HL-60 (cell line): ENCODE measurements around the gene BRPF3.

Source experiments
- GABPA ChIP-seq: IDR thresholded peaks from 2 replicates; pipeline ENCODE4 v1.6.1; 2012; ENCODE audit warnings: low read depth
- POLR2AphosphoS5 ChIP-seq: IDR thresholded peaks from 2 replicates; pipeline ENCODE4 v1.6.1; 2012; ENCODE audit warnings: low read depth
- SPI1 ChIP-seq: IDR thresholded peaks from 2 replicates; pipeline ENCODE4 v1.6.1; 2012; ENCODE audit warnings: low read depth, mild to moderate bottlenecking, borderline replicate concordance
- TF ChIP-seq, protein P1 (sequence below): IDR thresholded peaks from one replicate; pipeline ENCODE4 v1.5.1; 2011; ENCODE audit warnings: low read length, control low read depth, inconsistent platforms; ENCODE audit not compliant: insufficient read depth
- TF ChIP-seq, protein P2 (sequence below): IDR thresholded peaks from 2 replicates; pipeline ENCODE4 v1.6.1; 2012; ENCODE audit warnings: low read depth; ENCODE audit not compliant: insufficient replicate concordance

DNA sequence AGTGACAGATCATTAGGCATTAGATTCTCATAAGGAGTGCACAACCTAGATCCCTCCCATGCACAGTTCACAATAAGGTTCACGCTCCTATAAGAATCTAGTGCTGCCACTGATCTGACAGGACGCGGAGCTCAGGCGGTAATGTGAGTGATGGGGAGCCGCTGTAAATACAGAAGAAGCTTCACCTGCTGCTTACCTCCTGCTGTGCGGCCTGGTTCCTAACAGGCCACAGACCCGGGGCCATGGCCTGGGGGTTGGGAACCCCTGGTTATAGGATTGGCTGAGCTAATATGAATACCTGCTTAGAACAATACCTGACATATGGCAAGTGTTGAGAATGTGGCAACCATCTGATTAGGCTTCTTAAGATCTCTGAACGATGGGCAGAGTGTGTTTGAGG is 75.7 kb downstream of the BRPF3 start:
- TF ChIP-seq, protein P1, sequence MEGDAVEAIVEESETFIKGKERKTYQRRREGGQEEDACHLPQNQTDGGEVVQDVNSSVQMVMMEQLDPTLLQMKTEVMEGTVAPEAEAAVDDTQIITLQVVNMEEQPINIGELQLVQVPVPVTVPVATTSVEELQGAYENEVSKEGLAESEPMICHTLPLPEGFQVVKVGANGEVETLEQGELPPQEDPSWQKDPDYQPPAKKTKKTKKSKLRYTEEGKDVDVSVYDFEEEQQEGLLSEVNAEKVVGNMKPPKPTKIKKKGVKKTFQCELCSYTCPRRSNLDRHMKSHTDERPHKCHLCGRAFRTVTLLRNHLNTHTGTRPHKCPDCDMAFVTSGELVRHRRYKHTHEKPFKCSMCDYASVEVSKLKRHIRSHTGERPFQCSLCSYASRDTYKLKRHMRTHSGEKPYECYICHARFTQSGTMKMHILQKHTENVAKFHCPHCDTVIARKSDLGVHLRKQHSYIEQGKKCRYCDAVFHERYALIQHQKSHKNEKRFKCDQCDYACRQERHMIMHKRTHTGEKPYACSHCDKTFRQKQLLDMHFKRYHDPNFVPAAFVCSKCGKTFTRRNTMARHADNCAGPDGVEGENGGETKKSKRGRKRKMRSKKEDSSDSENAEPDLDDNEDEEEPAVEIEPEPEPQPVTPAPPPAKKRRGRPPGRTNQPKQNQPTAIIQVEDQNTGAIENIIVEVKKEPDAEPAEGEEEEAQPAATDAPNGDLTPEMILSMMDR, result no peak
- TF ChIP-seq POLR2AphosphoS5 (no peak), GABPA (no peak), SPI1 (no peak)
- TF ChIP-seq, protein P2, sequence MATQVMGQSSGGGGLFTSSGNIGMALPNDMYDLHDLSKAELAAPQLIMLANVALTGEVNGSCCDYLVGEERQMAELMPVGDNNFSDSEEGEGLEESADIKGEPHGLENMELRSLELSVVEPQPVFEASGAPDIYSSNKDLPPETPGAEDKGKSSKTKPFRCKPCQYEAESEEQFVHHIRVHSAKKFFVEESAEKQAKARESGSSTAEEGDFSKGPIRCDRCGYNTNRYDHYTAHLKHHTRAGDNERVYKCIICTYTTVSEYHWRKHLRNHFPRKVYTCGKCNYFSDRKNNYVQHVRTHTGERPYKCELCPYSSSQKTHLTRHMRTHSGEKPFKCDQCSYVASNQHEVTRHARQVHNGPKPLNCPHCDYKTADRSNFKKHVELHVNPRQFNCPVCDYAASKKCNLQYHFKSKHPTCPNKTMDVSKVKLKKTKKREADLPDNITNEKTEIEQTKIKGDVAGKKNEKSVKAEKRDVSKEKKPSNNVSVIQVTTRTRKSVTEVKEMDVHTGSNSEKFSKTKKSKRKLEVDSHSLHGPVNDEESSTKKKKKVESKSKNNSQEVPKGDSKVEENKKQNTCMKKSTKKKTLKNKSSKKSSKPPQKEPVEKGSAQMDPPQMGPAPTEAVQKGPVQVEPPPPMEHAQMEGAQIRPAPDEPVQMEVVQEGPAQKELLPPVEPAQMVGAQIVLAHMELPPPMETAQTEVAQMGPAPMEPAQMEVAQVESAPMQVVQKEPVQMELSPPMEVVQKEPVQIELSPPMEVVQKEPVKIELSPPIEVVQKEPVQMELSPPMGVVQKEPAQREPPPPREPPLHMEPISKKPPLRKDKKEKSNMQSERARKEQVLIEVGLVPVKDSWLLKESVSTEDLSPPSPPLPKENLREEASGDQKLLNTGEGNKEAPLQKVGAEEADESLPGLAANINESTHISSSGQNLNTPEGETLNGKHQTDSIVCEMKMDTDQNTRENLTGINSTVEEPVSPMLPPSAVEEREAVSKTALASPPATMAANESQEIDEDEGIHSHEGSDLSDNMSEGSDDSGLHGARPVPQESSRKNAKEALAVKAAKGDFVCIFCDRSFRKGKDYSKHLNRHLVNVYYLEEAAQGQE, result no peak
